ENCODE data around the gene FLACC1. TPM values are rescaled to one million over a fixed set of nuclear protein-coding genes. Genes with fewer than 3 reads are reported as not detected.
"Not testable (repeated sequence)": the region's sequence is repeated elsewhere in the genome, so short reads cannot be mapped to it uniquely, and the experiment has no call there.

FLACC1 gene
- total RNA-seq, 2 donors from 2014 or later, result 4.5 to 4.7 TPM

DNA sequence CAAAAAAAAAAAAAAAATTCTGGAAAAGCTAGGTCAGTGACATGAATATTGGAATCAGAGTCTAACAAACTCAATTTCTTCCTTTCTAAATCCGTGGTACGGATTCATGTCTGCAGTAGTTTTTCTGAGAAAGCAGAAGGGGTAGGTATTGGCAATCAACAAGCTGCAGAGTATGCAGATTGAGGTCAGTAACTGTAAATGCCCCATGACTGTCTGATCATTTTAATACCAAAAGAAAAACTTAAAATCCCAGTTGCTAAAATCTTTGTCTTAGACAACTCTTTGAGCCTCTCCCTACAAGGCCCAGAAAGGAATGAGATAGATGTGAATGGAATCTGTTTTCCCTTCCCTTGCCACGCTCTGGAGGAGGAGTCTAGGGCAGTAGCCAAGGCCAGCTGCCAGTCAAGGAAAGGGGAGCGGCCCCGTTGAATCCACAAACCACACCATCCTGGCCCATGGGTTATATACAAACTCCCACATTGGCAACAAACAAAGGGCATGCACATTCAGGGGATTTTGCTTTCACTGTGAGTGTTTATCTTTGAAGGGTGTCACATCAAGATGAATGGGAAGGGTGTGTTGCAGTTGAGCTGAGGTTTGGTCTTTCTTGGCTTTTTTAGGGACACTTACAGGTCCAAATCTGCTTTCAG is 102.9 kb downstream of the FLACC1 start:
- H3K27ac Mint-ChIP-seq, result peak overlapping the region; percentile 100
- peak overlapping the region; percentile 74 for H3K4me3 Mint-ChIP-seq
- no peaks in the 10 kb centered on the region for H3K27me3 Mint-ChIP-seq
- DNase-seq, result no peak
- H3K9me3 ChIP-seq (ENCODE audit: control insufficient read depth, low read length, poor library complexity, severe bottlenecking), result no peaks in the 10 kb centered on the region
- peaks cover 7% of the 10 kb centered on the region for H3K36me3 Mint-ChIP-seq (ENCODE audit: low read depth)
- no peak for ATAC-seq
- H3K4me1 Mint-ChIP-seq, result peaks cover 64% of the 10 kb centered on the region

DNA sequence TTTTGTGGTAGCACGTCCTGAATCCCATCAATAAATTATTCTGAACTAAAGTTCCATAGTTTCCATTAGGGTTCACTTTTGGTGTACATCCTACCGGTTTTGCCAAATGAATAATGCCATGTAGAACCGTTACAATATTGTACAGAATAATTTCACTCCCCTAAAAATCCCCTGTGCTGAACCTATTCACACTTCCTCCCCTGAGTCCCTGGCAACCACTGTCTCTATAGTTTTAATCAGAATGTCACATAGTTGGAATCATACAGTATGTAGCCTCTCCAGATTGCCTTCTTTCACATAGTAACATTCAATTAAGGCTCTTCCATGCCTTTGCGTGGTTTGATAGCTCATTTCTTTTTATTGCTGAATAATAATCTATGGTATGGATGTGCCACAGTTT is 106.4 kb downstream of the FLACC1 start:
- no peak for ATAC-seq
- DNase-seq, result no peak
- Mint-ChIP-seq H3K4me1 (peaks cover 56% of the 10 kb centered on the region), H3K4me3 (peak overlapping the region; percentile 28), H3K27ac (peak overlapping the region; percentile 100), H3K36me3 (ENCODE audit: low read depth) (peaks cover 8% of the 10 kb centered on the region), H3K27me3 (no peaks in the 10 kb centered on the region)
- H3K9me3 ChIP-seq (ENCODE audit: control insufficient read depth, low read length, poor library complexity, severe bottlenecking), result no peaks in the 10 kb centered on the region

DNA sequence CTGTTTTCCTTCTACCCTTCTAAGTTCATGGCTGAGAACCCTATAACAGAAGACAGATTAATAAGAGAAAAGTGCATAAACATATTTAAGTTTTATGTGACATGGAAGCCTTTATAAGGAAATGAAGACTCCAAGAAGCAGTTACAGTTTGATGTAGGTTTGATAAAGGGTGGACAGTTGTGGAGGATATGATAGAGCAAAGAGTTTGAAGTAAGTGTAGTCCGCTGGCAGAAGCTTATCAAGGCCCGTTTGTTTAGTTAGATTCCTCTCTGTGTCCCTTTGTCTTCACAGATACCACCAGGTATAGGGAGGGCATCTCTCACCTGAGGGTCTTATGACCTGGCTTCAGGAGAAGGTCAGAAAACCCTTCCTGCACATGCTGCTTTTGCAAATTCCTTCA is 107.3 kb downstream of the FLACC1 start:
- no peaks in the 10 kb centered on the region for H3K9me3 ChIP-seq (ENCODE audit: control insufficient read depth, low read length, poor library complexity, severe bottlenecking)
- no peak overlapping the region for H3K4me3 Mint-ChIP-seq
- peaks cover 8% of the 10 kb centered on the region for H3K36me3 Mint-ChIP-seq (ENCODE audit: low read depth)
- no peaks in the 10 kb centered on the region for H3K27me3 Mint-ChIP-seq
- peak overlapping the region; percentile 100 for H3K27ac Mint-ChIP-seq
- no peak for DNase-seq
- ATAC-seq, result no peak
- H3K4me1 Mint-ChIP-seq, result peaks cover 55% of the 10 kb centered on the region

DNA sequence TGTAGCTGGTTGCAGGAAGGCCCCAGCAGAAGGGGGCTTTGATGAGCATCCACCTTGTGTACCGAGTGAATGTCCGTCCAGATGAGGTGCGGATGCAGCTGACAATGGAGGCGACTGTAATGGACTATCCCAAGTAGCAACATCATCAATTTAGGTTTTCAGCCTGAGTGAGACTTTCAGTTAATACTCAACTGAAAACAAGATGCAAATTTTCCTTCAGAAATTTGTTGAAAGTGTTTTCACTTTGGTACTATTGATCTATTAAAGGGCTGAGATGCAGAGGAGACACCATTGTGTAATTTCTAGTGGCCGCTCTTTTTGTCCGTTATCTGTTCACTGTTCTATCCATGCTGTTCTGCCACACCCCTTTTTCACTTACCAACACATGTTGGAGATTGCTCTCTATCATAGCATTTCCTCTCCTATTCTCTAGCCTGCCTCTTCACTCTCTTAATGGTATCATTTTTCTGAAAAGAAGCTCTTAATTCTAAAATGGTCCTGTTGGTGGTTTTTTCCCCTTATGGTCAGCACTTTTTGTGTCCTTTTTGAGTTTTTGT is 108.8 kb downstream of the FLACC1 start:
- no peak overlapping the region for H3K4me3 Mint-ChIP-seq
- no peak for DNase-seq
- no peak for ATAC-seq
- peak overlapping the region; percentile 100 for H3K27ac Mint-ChIP-seq
- peaks cover 8% of the 10 kb centered on the region for H3K36me3 Mint-ChIP-seq (ENCODE audit: low read depth)
- H3K27me3 Mint-ChIP-seq, result no peaks in the 10 kb centered on the region
- no peaks in the 10 kb centered on the region for H3K9me3 ChIP-seq (ENCODE audit: control insufficient read depth, low read length, poor library complexity, severe bottlenecking)
- peaks cover 49% of the 10 kb centered on the region for H3K4me1 Mint-ChIP-seq

DNA sequence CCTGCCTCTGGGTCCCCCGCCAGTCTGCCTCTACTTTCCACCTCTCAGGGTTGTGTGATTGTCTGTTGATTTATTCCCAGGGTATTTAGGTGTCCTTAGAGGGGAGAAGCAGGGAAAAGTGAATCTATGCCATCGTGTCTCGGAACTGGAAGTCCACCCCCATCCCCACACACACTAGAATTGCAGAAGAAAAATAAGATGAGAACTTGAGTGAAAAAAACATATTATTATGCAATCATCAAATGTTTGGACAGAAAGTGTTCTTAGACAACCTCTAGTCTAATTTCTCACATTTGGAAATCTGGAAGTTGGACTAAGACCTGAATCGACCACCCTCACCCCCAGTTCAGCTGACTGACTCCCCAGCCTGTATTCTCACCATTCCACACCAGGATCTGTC is 110.9 kb downstream of the FLACC1 start:
- H3K27ac Mint-ChIP-seq, result peak overlapping the region; percentile 87
- DNase-seq, result no peak
- H3K36me3 Mint-ChIP-seq (ENCODE audit: low read depth), result peaks cover 5% of the 10 kb centered on the region
- no peak for ATAC-seq
- H3K27me3 Mint-ChIP-seq, result no peaks in the 10 kb centered on the region
- no peaks in the 10 kb centered on the region for H3K9me3 ChIP-seq (ENCODE audit: control insufficient read depth, low read length, poor library complexity, severe bottlenecking)
- peaks cover 40% of the 10 kb centered on the region for H3K4me1 Mint-ChIP-seq
- no peak overlapping the region for H3K4me3 Mint-ChIP-seq

DNA sequence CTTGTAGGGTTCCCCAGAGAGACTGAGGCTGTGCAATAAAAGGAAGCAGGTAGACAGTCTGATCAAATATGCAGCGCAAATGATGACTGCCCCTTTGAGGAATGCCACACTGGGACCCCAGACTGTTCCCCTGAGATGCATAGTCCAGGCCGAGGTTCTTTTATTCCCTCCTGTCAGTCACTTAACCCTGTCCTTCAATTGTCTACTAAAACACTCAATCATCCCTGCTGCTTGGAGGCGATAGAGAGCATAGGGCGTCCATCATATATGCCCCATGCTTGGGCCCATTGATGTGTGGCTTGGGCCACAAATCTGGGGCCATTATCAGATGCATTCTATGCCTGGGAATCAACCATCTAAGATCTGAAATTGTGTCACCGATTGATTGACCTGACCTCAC is 112.3 kb downstream of the FLACC1 start:
- H3K9me3 ChIP-seq (ENCODE audit: control insufficient read depth, low read length, poor library complexity, severe bottlenecking), result no peaks in the 10 kb centered on the region
- H3K4me3 Mint-ChIP-seq, result no peak overlapping the region
- H3K4me1 Mint-ChIP-seq, result peaks cover 41% of the 10 kb centered on the region
- no peaks in the 10 kb centered on the region for H3K27me3 Mint-ChIP-seq
- peak overlapping the region; percentile 75 for H3K27ac Mint-ChIP-seq
- peaks cover 13% of the 10 kb centered on the region for H3K36me3 Mint-ChIP-seq (ENCODE audit: low read depth)
- no peak for DNase-seq
- ATAC-seq, result no peak

DNA sequence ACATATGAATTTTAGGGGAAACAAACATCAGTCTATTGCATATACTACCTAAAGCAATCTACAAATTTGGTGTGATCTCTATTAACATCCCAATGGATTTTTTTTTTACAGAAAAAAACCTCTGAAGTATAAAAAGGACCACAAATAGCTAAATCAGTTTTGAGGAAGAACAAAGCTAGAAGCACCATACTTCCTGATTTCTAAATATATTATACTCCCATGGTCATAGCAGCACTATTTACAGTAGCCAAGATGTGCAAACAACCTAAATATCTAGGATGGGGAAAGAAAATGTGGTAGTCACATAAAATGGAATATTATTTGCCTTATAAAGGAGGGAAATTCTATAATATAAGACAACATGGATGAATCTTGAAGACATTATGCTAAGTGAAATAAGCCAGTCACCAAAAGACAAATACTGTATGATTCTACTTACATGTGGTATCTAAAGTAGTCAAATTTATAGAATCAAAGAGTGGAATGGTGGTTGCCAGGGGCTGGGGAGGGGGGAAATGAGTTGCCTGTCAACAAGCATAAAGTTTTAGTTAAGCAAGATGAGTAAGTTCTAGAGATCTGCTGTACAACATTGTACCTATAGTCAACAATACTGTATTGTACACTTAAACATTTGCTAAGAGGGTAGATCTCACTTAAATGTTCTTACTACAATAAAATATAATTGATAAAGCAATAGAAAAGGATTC is 114.4 kb downstream of the FLACC1 start:
- no peak for DNase-seq
- Mint-ChIP-seq H3K27me3 (no peaks in the 10 kb centered on the region), H3K27ac (peak overlapping the region; percentile 94), H3K4me3 (peak overlapping the region; percentile 15), H3K4me1 (peaks cover 39% of the 10 kb centered on the region), H3K36me3 (ENCODE audit: low read depth) (peaks cover 18% of the 10 kb centered on the region)
- ATAC-seq, result no peak
- no peaks in the 10 kb centered on the region for H3K9me3 ChIP-seq (ENCODE audit: control insufficient read depth, low read length, poor library complexity, severe bottlenecking)

DNA sequence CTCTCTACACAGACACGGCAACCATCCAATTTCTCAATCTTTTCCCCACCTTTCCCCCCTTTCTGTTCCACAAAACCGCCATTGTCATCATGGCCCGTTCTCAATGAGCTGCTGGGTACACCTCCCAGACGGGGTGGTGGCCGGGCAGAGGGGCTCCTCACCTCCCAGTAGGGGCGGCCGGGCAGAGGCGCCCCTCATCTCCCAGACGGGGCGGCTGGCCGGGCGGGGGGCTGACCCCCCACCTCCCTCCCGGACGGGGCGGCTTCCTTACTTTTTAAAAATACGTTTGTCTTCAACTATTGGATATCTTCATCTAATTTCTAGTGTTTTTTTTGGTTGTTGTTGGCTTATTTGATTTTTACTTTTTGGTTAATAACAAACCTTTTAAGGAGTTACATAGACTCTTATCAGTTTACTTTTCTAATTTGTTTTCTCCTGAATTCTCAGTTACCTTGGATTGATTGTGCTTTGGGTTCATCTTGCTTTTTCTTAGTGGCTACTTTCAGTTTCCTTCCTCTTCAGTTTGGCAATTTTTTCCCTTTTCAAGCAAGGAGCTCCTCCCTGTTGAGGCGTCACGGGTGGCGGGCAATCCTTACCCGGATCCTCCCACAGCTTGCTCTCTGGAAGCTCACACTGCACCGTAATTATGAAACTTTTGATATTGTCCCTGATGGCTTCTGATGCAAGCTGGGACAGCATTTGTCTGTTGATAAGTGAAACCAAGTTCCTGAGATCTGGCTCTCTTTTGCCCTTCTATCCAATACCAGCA is 117.8 kb downstream of the FLACC1 start:
- Mint-ChIP-seq H3K4me1 (peaks cover 33% of the 10 kb centered on the region), H3K4me3 (peak overlapping the region; percentile 74), H3K27ac (peak overlapping the region; percentile 94), H3K36me3 (ENCODE audit: low read depth) (peaks cover 19% of the 10 kb centered on the region)
- not testable (repeated sequence) for H3K27me3 Mint-ChIP-seq; H3K9me3 ChIP-seq (ENCODE audit: control insufficient read depth, low read length, poor library complexity, severe bottlenecking); ATAC-seq; DNase-seq

Other genes with a start within 250 kb of the FLACC1 start
- 100 to 1,000 TPM; 221 to 223 TPM for gene CFLAR, start 241.2 kb downstream of the FLACC1 start, total RNA-seq
- gene CASP10, start 174.2 kb downstream of the FLACC1 start, total RNA-seq, result 10 to 100 TPM; 16.4 to 21.2 TPM
- gene CASP8, start 96.8 kb downstream of the FLACC1 start, total RNA-seq, result 100 to 1,000 TPM; 191 to 201 TPM
- gene TRAK2, start 94.1 kb upstream of the FLACC1 start, total RNA-seq, result 10 to 100 TPM; 31.4 to 40.7 TPM
- 1 to 10 TPM; 6.9 to 8.3 TPM for gene STRADB, start 94.4 kb upstream of the FLACC1 start, total RNA-seq